HUDEP-2 (cell line): Measurements from ENCODE around the gene FCN1.

ENCODE experiments used
- DNase-seq, 76 experiments: peaks; one replicate each; lab custom pipeline; 2025; ENCODE audit not compliant: unreplicated experiment in 76 of 76; lab: John Stamatoyannopoulos, UW

The FCN1 gene

DNA sequence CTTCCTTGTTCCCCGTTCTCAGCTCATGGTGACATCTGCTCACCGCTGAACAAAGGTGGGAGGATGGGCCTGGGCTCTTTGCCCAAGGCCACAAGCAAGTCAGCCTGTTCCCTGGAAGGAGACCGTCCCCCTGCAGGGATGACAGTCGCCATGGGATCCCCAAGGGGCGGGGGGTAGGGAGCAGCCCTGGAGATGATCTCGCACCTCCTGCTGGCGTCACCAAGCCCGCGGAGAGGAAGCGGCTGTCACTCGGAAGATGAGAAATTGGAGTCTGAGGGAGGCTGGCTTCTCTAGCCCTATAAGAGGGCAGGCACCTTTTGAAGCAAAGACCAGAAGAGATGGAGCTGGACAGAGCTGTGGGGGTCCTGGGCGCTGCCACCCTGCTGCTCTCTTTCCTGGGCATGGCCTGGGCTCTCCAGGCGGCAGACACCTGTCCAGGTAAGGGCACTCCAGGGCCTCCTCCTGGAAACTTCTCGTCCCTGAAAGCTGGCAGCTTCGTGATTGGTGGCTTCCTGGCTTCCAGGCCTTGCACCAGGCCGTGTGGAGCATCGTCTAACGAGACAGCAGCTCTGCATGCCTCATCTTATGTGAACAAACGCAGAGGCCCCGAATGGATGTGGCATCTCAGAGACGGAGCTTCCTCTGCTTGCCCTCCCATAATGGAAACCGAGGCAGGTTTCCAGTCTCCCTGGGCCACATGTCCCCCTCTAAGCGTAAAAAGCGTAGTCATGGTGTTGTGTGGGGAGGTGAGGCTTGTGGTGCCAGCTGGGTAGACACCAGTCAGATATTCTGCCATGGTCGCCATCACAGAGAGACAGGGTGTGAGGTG, 37.0 kb downstream of the FCN1 start, which contains the start of gene FCN2:
Gene FCN2 (plus strand): TSS at position 327 of the 829 bp plus-strand sequence. CDS start 12 bp downstream, at position 339.
- no peak for DNase-seq

DNA sequence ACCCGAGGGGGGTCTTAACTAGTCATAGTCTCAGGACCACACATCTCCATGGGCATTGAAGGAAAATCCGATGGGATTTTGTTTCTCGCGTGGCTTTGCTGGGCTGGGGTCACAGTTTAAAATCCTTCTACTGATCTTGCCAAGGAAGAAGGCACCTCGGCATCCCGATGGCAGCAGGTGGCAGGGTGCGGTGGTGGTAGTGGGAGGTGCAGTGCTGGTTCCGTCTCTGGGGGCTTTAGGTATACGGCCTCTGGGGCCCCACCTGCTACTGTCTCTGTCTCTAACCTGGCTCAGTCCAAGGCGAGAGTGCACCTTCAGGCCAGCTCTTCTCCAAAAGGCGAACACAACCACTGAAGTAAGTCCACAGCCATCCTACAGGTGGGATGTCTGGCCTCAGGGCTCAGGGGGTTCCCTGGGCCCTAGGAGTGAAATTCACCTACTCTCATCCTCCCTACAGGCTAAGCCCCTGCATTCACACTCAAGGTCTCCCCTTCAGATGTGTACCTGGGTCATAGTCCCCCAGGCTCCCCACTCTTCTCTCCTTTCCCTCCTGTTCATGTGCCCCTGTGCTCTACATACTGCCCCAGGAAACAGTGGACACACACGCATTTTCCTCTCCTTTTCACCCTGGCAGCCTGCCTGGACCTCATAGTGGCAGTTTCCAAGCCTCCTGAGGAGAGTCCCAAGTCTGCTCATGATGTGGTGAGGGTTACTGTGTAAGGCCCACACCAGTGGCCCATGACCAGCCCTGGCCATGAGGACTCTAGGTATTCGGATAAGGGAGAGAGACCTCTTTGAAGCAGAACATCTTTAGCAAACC, 37.8 kb downstream of the FCN1 start:
- DNase-seq, result no peak

DNA sequence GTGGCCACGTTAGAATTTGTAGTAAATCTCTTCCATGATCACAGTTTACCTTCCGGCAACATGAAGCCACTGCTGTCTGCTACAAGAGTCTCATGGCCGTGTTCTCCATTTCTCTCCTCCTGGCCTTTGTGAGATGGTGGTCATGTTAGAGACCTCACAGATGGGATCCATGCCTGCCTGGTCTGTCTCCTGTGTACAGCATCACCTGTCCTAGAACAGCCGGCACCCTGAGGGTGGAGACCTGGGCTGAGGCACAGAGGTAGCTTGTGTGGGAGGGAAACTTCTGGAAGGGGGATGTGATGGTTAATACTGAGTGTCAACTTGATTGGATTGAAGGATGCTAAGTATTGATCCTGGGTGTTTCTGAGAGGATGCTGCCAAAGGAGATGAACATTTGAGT, 40.2 kb downstream of the FCN1 start:
- no peak for DNase-seq

DNA sequence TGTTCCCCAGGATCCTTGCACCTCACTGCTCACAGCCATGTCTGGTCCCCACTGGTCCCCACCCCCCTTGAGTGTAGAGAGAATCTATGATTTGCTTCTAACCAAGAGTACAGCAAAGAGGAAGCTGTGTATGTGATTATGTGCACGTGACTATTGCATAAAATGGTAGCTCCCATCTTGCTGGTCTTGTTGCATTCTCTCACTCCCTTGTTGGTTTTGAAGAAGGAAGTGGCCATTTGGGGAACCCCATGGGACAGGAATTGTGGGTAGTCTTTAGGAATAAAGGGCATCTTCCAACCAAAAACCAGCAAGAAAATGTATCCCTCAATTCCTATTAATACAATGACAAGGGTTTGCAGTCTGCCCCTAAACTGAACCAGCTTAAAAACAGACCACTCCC, 42.3 kb downstream of the FCN1 start:
- DNase-seq, result no peak

DNA sequence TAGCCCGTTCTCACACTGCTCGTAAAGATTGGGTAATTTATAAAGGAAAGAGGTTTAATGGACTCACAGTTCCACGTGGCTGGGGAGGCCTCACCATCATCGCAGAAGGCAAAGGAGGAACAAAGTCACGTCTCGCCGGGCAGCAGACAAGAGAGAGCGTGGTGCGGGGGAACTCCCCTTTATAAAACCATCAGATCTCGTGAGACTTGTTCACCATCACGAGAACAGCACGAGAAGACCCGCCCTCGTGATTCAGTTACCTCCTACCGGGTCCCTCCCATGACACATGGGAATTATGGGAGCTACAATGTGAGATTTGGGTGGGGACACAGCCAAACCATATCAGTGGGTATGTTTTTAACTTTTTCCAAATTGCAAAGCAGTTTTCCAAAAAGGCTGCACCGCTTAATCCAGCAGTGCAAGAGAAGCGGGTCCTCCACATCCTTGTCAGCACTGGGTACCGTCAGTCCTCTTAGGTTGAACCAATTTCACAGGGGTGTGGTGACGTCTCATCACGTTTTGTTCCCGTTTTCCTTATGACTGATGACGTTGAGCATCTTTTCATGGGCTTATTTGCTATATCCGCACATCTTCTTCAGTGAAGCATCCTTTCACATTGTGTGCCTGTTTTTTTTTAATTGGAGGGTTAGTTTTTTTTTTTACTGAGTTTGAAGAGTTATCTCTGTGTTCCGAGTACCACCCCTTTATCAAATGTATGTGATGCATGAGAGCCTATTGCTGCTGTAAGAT, 45.1 kb downstream of the FCN1 start:
- no peak for DNase-seq

DNA sequence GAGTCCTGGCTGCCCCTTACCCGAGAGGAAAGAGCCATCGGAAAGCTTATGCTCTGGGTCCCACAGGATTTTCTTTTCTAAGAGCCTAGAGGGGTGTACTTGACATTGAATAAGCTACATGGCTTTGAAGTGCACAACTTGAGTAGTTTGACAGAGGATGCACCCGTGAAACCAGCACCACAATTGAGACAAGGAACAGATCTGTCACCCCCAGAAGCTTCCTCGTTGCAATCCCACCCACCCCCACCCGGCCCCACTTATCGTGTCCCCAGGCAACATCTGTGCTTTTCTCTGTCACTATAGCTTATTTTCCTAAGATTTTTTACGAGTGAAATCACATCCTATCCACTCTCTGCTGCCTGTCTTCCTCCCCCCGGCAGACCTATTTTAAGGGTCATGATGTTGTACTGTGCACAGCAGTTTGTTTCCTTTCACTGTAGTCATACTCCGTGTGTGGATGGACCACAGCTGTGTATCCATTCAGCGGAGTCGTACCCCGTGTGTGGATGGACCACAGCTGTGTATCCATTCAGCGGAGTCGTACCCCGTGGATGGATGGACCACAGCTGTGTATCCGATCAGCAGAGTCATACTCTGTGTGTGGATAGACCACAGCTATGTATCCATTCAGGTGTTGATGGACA, 45.9 kb downstream of the FCN1 start:
- DNase-seq, result no peak

DNA sequence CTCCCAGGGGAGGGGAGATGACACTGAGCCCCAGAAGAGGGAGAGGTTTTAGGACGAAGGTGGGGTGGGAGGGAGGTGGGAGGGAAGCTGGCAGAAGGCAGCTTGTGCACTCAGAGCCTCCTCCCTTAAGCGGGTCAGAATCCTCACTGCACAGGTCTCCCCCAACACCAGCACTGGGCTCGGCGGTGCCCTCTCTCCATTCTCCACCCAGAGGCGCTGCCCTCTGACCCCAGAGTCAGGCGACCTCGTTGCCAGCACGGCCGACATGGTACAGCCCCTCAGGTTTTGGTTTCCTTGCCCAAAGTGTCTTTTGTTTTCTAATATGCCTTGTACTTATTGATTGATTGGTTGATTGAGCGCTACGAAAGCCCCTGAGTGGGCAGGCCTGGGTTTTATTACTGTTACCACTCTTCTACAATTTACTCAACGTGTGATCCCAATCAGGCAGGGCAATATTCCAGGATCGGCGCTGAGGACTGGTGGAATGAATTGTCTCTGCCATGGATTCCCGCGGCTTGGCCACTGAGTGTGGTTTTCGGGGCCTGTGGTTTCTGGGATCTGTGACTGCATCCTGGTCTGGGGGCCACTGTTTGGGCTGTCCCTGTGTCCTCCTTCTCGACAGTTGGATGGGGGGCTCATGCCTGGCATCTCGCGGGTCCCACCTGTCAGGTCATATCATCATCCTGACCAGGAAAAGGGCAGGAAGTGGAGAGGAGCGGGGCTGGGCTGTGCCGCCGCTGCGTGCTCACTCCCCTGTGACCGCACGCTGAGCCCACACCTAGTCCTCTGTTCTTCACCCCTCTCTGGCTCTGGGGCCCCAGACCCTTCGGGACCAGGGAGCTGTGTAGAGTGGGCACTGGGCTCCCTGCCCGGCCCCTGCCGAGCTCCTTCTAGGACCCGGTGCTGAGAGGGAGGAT, 46.7 kb downstream of the FCN1 start:
- DNase-seq, result no peak

- no peak for DNase-seq
These were observed 47.4 kb downstream of the FCN1 start for GRCh38 chr9:134870301-134870694.

- DNase-seq, result no peak
These were observed 48.0 kb downstream of the FCN1 start for GRCh38 chr9:134869554-134870300.

DNA sequence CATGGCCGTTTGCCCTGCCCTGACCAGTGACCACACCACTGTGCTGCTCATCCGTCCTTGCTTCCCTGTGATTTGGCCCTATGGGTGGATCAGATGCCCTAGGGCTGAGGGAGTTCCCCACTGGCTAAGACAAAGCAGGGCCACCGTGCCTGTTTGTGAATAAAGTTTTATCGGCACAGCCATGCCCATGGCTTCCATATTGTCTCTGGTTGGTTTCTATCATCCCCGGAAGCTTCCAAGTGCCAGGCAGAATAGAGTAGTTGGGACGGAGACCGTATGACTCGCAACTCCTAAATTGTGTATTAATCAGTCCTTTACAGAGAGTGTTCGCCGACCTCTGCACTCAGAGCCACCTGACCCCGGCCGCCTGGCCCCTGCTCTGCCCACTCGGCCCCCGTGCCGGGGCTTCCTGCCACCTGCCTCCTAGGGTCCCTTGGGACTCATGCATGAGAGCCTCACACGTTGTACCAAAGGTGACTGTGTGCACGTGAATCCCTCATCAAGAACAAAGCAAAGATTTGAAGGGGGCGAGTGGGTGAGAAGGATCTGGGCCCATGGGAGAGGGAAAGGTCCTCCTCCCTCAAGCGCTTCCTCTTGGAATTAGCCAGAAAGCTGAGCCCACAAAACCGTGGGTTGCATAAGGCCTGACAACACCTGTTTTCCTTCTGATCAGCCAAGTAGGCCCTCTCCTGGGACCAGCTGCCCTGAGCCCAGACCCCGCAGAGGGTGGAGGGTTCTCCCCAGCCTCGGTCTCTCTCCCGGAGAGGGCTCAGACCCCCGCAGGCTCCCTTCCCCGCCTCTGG, 48.8 kb downstream of the FCN1 start:
- no peak for DNase-seq

GRCh38 chr9:134867917-134868750, 49.6 kb downstream of the FCN1 start:
- no peak for DNase-seq

- no peak for DNase-seq
These were observed 52.9 kb downstream of the FCN1 start for GRCh38 chr9:134864821-134865190.

- DNase-seq, result no peak
These were observed 53.5 kb downstream of the FCN1 start for GRCh38 chr9:134863941-134864820.

DNA sequence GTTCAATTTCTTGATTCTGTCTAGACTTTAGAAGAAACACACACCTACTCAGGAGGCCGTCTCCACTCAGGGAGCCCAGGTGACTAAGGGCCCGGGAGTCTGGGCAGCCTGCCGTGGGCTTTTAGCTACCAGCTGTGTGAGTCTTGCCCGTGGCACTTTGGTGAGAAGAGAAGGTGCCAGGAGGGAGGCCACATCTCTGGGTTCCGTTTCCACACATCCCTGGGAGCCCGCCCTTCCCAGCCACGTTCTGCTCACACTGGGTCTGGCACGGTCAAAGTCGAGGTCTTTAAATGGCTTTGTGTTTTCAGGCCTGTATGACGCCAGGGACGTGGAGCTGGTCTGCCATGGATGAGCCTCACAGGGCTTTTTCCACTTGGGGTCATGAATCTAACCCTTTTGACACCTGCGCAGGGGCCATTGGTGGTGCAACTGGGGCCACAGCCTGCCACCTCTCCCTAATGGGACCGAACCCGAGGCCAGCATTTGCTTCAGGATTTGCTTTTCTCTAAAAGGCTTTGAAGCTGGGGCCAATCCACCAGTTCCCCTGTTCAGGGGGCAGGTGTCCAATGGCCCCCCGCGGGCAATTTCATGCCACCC, 54.3 kb downstream of the FCN1 start:
- DNase-seq, result no peak

DNA sequence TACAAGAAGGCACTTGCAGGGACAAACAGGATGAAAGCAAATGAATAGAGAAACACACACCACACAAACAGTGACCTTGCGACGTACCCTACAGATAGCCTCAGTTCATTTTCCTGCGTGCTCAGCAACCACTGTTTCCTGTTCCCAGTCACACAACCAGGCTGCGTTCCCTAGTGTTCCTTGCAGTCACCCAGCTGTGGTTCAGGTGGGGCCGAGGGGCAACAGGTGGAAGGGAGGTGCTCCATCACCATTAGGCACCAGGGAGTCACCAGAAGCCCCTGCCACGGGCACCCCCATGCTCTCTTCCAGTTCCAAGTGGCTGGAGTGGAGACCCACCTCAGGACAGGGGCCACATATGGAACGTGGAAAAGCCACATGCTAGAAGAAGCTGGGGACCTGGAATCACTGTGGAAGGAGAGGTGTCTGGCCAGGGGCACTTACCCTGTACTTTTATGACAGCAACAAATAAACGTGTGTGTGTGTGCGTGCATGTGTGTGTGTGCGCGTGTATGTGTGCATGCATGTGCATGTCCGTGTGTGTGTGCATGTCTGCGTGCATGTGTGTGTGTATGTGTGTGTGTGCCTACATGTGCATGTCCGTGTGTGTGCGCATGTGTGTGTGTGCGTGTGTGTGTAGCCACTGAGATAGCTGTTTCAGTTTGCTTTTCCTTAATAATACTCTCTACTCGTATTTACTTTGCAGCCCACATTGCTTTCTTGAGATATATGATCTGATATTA, 55.9 kb downstream of the FCN1 start:
- no peak for DNase-seq
